GM21825 (cell line): Measurements from ENCODE around the gene SLC26A6.

Source experiments
- ATAC-seq: cut with Tn5 transposase; IDR thresholded peaks from one replicate; pipeline ENCODE4 v1.9.1; 2021; ENCODE audit warnings: mild to moderate bottlenecking, moderate library complexity; ENCODE audit not compliant: unreplicated experiment

Gene SLC26A6

GRCh38 chr3:48662145-48662752, 27.0 kb upstream of the SLC26A6 start:
- no peak for ATAC-seq

- peak; percentile 30 for ATAC-seq
These were observed 26.4 kb upstream of the SLC26A6 start for GRCh38 chr3:48661501-48662144.

GRCh38 chr3:48660800-48661400, 25.6 kb upstream of the SLC26A6 start:
- no peak for ATAC-seq

- ATAC-seq, result no peak
These were observed 21.6 kb upstream of the SLC26A6 start for GRCh38 chr3:48656841-48657281.

- ATAC-seq, result peak; percentile 48
These were observed 21.0 kb upstream of the SLC26A6 start for GRCh38 chr3:48656061-48656840.

- no peak for ATAC-seq
These were observed 20.3 kb upstream of the SLC26A6 start for GRCh38 chr3:48655606-48656005.

GRCh38 chr3:48655063-48655462, 19.8 kb upstream of the SLC26A6 start:
- ATAC-seq, result no peak

- no peak for ATAC-seq
These were observed 17.9 kb upstream of the SLC26A6 start for GRCh38 chr3:48652923-48653715.

- no peak for ATAC-seq
These were observed 16.5 kb upstream of the SLC26A6 start for GRCh38 chr3:48651771-48652170.

- ATAC-seq, result no peak
These were observed 15.5 kb upstream of the SLC26A6 start for GRCh38 chr3:48650723-48651122.

GRCh38 chr3:48648188-48648850, 13.1 kb upstream of the SLC26A6 start:
- no peak for ATAC-seq

- no peak for ATAC-seq
These were observed 12.5 kb upstream of the SLC26A6 start for GRCh38 chr3:48647714-48648113.

- ATAC-seq, result no peak
These were observed 9.9 kb upstream of the SLC26A6 start for GRCh38 chr3:48644898-48645760.

GRCh38 chr3:48642605-48643004, 7.3 kb upstream of the SLC26A6 start:
- no peak for ATAC-seq

GRCh38 chr3:48641396-48641795, 6.1 kb upstream of the SLC26A6 start:
- no peak for ATAC-seq

GRCh38 chr3:48639944-48640606, 4.8 kb upstream of the SLC26A6 start:
- no peak for ATAC-seq

GRCh38 chr3:48637305-48637704, 2.0 kb upstream of the SLC26A6 start:
- no peak for ATAC-seq

GRCh38 chr3:48636149-48636655, 941 bp upstream of the SLC26A6 start:
- ATAC-seq, result no peak
